Omental fat pad (tissue), 4 donors: ENCODE measurements around the gene CD300C. TPM values are rescaled to one million over a fixed set of nuclear protein-coding genes. Genes with fewer than 3 reads are reported as not detected.
"Not testable (repeated sequence)": the region's sequence is repeated elsewhere in the genome, so short reads cannot be mapped to it uniquely, and the experiment has no call there.

ENCODE experiments used
- ATAC-seq: fragments of 150-250 bp; one replicate; pipeline ENCODE4 v1.9.1; 2016; ENCODE audit warnings: mild to moderate bottlenecking, moderate library complexity; ENCODE audit not compliant: low FRiP score
- DNase-seq: peaks from one replicate; pipeline ENCODE4 v3.0.0-alpha.2; 2019; ENCODE audit warnings: low spot score
- total RNA-seq, 4 donors: library from RNA; depleted of rRNA; stranded (reverse); fragments of >200 nt; gene quantifications; one replicate each; pipeline ENCODE4 v1.1.0, GENCODE V29; 2016
- TF ChIP-seq, protein P1 (sequence below), 3 donors: fragments of 450-650 bp; IDR thresholded peaks; one replicate each; pipeline ENCODE4 v1.5.1; 2016 to 2017; ENCODE audit warnings: antibody characterized with exemption in 3 of 3, mild to moderate bottlenecking in 3 of 3, moderate library complexity in 2 of 3

The CD300C gene
- total RNA-seq, 4 donors from 2014 or later: 1.6 to 9.4 (median 2.1) TPM

DNA sequence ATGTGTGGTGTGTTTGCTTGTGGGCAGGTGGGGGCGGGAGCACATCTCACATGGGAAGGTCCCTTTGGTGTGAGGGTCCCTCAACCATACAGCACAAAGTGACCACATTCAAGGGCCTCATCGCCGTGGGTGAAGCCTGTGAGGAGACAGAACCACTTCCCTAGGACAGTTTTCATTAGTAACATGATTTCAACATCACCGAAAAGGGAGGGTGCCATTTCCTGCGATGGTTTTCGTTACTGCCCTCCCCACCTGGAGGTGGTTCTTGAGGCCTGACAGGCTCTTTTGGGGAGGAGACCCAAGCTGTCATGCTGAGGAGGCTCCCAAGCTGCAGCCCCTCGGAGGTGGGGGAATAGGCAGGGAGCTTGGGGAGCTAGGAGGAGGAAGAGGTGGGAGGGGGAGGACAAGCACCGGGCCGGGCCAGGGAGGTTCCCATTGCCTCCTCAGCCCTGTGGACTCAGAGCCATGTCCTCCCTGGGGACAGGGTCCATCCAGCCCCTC lies 24.2 kb downstream of the CD300C start:
- TF ChIP-seq, protein P1, sequence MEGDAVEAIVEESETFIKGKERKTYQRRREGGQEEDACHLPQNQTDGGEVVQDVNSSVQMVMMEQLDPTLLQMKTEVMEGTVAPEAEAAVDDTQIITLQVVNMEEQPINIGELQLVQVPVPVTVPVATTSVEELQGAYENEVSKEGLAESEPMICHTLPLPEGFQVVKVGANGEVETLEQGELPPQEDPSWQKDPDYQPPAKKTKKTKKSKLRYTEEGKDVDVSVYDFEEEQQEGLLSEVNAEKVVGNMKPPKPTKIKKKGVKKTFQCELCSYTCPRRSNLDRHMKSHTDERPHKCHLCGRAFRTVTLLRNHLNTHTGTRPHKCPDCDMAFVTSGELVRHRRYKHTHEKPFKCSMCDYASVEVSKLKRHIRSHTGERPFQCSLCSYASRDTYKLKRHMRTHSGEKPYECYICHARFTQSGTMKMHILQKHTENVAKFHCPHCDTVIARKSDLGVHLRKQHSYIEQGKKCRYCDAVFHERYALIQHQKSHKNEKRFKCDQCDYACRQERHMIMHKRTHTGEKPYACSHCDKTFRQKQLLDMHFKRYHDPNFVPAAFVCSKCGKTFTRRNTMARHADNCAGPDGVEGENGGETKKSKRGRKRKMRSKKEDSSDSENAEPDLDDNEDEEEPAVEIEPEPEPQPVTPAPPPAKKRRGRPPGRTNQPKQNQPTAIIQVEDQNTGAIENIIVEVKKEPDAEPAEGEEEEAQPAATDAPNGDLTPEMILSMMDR (IDR thresholded peaks at IDR 0.05): no peak
- no peak for DNase-seq
- ATAC-seq: no peak

DNA sequence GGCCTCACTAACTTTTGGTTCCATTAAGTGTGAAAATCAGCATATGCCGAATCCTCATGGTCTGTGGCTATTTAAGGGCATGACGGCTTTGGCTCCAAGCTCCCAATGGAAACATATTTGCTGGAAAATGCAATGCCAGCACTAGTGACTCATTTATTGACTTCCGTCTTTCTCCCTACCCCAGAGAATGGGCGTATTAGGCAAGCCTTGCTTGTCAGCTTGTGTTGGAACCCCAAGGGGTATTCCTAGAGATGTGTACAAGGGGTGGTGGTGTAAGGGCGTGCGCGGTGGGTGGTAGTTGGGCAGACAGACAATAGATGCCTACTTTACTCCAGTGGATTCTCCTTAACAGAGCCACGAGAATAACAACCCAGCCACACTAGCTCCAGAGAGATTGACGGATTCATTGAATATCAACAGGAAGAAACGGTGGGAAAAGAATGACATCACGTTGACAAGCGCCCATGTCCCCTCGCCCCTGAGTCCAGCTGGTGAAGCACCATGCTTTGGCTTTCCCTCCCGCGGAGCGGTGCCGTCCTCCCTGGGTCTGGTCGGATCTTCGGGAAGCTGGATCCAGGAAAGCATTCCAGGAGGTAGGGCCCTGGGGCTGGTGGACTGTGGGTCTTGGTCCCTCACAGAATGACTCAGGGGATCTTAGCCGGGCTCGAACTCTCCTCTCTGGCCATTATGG lies 25.0 kb downstream of the CD300C start:
- TF ChIP-seq, protein P1 (IDR thresholded peaks at IDR 0.05): no peak
- ATAC-seq: no peak
- no peak for DNase-seq

DNA sequence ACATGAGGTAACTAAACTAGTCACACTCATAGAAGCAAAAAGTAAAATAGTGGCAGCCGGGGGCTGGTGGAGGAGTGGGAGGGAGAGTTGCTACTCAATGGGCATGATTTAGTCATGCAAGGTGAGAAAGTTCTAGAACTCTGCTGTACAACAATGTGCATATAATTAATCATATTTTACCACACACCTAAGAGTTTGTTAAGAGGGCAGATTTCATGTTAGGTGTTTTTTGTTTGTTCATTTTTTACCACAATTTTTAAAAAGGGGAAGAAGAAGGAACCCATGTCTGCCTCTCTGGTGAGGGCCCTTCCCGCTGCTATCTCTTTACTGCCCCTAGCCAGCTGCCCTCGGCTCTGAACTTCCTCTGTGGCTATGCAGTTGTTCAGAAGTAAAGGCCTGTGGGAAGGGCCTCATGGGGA lies 25.9 kb downstream of the CD300C start:
- TF ChIP-seq, protein P1 (IDR thresholded peaks at IDR 0.05): no peak
- ATAC-seq (no peak), DNase-seq (no peak)

DNA sequence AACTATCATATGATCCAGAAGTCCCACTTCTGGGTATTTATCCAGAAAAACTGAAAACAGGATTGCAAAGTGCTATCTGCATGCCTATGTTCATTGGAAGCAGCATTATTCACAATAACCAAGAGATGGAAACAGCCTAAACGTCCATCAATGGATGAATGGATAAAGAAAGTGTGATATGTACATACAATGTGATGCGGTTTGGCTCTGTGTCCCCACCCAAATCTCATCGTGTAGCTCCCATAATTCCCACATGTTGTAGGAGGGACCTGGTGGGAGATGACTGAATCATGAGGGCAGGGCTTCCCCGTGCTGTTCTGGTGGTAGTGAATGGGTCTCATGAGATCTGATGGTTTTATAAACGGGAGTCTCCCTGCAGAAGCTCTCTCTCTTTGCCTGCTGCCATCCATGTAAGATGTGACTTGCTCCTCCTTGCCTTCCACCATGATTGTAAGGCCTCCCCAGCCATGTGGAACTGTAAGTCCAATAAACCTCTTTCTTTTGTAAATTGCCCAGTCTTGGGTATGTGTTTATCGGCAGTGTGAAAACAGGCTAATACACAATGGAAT lies 27.4 kb downstream of the CD300C start:
- DNase-seq, ATAC-seq: not testable (repeated sequence)

DNA sequence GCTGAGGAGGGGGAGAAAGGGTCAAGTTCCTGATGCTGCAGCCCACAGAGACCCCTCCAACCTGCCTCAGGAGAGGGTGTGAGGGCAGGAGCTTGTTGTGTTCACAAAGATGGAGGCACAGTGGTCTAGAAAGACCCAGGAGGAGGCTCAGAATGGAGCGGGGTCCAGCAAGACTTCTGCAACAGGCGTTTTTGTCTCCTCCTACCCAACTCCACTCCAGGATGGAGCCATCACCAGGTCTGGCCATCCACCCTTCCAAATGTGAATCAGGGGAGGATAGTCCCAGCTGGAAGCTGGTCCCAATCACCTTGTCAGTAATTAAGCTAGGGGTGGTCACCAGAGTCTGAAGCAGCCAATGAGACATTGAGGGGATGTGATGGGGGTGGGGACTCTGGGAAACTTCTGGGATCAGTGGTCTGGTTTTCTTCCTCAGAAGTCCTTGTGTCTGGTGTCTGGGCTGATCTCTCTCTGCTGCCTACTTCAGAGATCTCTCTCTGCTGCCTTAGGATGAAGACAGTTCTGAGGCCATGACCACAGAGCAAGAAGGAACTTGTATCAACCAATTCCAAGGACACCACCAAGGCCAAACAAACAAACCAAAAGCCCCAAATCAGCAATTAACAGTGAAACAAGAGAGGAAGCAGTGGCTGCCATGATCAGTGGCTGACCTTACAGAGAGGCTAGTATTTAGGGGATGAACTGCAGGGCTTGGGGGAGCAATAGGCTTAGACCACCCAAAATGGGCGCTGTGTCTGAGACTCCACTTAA lies 29.2 kb downstream of the CD300C start:
- TF ChIP-seq, protein P1 (IDR thresholded peaks at IDR 0.05): no peak
- DNase-seq: no peak
- ATAC-seq: no peak

DNA sequence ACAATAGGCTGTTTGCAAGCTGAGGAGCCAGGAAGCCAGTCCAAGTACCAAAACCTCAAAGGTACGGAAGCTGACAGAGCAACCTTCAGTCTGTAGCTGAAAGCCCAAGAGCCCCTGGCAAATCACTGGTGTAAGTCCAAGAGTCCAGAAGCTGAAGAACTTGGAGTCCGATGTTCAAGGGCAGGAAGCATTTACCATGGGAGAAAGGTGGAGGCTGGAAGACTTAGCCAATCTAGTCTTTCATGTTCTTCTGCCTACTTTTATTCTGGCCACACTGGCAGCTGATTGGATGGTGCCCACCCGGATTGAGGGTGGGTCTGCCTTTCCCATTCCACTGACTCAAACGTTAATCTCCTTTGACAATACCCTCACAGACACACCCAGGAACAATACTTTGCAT lies 30.0 kb downstream of the CD300C start:
- DNase-seq (no peak), ATAC-seq (no peak)
- TF ChIP-seq, protein P1 (IDR thresholded peaks at IDR 0.05): no peak

DNA sequence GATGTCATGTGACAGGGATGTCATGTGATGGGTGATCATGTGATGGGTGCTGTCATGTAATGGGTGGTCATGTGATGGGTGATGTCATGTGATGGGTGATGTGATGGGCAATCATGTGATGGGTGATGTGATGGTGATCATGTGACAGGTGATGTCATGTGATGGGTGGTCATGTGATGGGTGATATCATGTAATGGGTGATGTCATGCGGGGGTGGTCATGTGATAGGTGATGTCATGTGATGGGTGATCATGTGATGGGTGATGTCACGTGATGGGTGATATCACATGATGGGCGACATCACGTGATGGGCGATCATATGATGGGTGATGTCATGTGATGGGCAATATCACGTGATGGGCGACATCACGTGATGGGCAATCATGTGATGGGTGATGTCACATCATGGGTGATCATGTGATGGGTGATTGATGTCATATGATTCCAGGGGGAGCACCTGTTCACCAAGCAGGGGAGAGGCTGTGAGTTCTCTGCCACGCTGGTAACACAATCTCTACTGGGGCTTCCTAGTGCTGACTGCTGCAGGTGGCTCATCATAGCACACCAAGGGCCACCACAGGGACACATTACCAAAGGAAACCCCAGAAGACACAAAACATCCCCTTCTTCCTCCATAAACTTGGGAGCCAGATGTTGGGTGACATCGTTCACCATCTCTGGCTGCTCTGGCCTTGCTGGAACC lies 31.1 kb downstream of the CD300C start:
- ATAC-seq: no peak
- DNase-seq: peak; percentile 60
- TF ChIP-seq, protein P1 (IDR thresholded peaks at IDR 0.05): no peak
